ENCODE data around the gene MEGF6.

GRCh38 chr1:3456964-3457909 lies 154.1 kb downstream of the MEGF6 start:
- TF ChIP-seq POLR2A (IDR thresholded peaks at IDR 0.05; ENCODE audit: low read depth, low read length) (no peak), POLR2AphosphoS5 (IDR thresholded peaks at IDR 0.05; ENCODE audit: low read depth, low read length) (no peak)
